Karpas-422 (cell line): ENCODE measurements around the gene AP4E1. TPM values are rescaled to one million over a fixed set of nuclear protein-coding genes. Genes with fewer than 3 reads are reported as not detected.
A peak's percentile ranks its signal among the peaks of the same experiment; 100 is the strongest.
"Not testable (repeated sequence)": the region's sequence is repeated elsewhere in the genome, so short reads cannot be mapped to it uniquely, and the experiment has no call there.

ENCODE experiments used
- DNase-seq: peaks from one replicate; pipeline ENCODE4 v3.0.0-alpha.2; 2015
- H2AFZ ChIP-seq: fragments of 200-600 bp; sonication (generic); 2 replicates; pipeline ENCODE4 v1.6.1; 2014; ENCODE audit warnings: antibody characterized with exemption, low read length, mixed read lengths
- H3K27ac ChIP-seq: fragments of 200-600 bp; sonication (generic); 2 replicates; pipeline ENCODE4 v1.5.1; 2014; ENCODE audit warnings: mild to moderate bottlenecking, low read length, moderate library complexity
- H3K27me3 ChIP-seq: fragments of 200-600 bp; sonication (generic); 2 replicates; pipeline ENCODE4 v1.6.1; 2014; ENCODE audit warnings: low read length, mixed read lengths
- H3K36me3 ChIP-seq: fragments of 200-600 bp; sonication (generic); 2 replicates; pipeline ENCODE4 v1.6.1; 2014; ENCODE audit warnings: low read length, mixed read lengths; ENCODE audit not compliant: insufficient read depth
- H3K4me1 ChIP-seq: fragments of 200-600 bp; sonication (generic); 2 replicates; pipeline ENCODE4 v1.6.1; 2014; ENCODE audit warnings: mild to moderate bottlenecking, low read length, mixed read lengths
- H3K4me2 ChIP-seq: fragments of 200-600 bp; sonication (generic); 2 replicates; pipeline ENCODE4 v1.6.1; 2014; ENCODE audit warnings: low read length, low read depth, mild to moderate bottlenecking; ENCODE audit not compliant: poor library complexity, severe bottlenecking
- H3K4me3 ChIP-seq: fragments of 200-600 bp; sonication (generic); 2 replicates; pipeline ENCODE4 v1.5.1; 2014; ENCODE audit warnings: mild to moderate bottlenecking, antibody characterized with exemption, low read length, mixed read lengths
- H3K79me2 ChIP-seq: fragments of 200-600 bp; sonication (generic); 2 replicates; pipeline ENCODE4 v1.6.1; 2014; ENCODE audit warnings: mild to moderate bottlenecking, low read length, mixed read lengths
- H3K9ac ChIP-seq: fragments of 200-600 bp; sonication (generic); 2 replicates; pipeline ENCODE4 v1.6.0; 2014; ENCODE audit warnings: low read length
- H3K9me2 ChIP-seq: fragments of 200-600 bp; sonication (generic), shearing (Covaris generic); replicated peaks from 2 replicates; pipeline ENCODE4 v1.6.0; 2014; ENCODE audit warnings: mild to moderate bottlenecking, low read length, moderate library complexity; ENCODE audit not compliant: insufficient read depth
- H3K9me3 ChIP-seq: fragments of 300-700, 200-600 bp; sonication (generic); 2 replicates; pipeline ENCODE4 v1.6.1; 2014; ENCODE audit warnings: low read length, mixed read lengths
- H4K20me1 ChIP-seq: fragments of 200-600 bp; sonication (generic); 2 replicates; pipeline ENCODE4 v1.6.1; 2014; ENCODE audit warnings: mild to moderate bottlenecking, antibody characterized with exemption, low read length, low read depth; ENCODE audit not compliant: insufficient read depth
- total RNA-seq: library from RNA; depleted of rRNA; stranded (reverse); fragments of >200 nt; shearing (Covaris generic); gene quantifications from 2 replicates; pipeline ENCODE4 v1.2.3, GENCODE V29; 2014; ENCODE audit warnings: low replicate concordance

AP4E1 gene
- total RNA-seq, 1 experiment from 2014 or later: 26.5 TPM

DNA sequence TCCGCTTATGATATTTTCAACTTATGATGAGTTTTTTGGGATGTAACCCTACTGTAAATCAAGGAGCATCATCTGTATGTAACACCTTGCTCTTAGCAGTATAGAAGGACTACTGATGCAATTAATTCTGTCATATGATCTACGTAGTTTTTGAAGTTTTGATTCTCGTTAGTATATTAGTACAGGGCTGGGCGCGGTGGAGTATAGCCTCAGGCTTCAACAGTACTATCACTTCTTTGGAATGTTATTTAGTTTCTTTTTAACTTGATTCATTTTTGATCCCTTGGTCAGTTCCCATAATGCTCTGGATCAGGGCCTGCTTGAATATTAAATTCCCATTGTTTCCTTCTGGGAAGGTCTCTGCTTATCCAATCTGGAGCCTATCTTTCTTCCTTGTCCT is 23.9 kb upstream of the AP4E1 start:
- H2AFZ ChIP-seq: no peak overlapping the region
- no peak for DNase-seq
- no peak overlapping the region for H3K4me3 ChIP-seq
- no peaks in the 10 kb centered on the region for H3K79me2 ChIP-seq
- H3K9me3 ChIP-seq: no peaks in the 10 kb centered on the region
- H3K9ac ChIP-seq: no peak overlapping the region
- peaks cover 21% of the 10 kb centered on the region for H3K4me1 ChIP-seq
- H3K9me2 ChIP-seq: no peaks in the 10 kb centered on the region
- H3K27ac ChIP-seq: no peak overlapping the region
- H4K20me1 ChIP-seq: no peaks in the 10 kb centered on the region
- no peak overlapping the region for H3K4me2 ChIP-seq
- no peaks in the 10 kb centered on the region for H3K27me3 ChIP-seq
- no peaks in the 10 kb centered on the region for H3K36me3 ChIP-seq

DNA sequence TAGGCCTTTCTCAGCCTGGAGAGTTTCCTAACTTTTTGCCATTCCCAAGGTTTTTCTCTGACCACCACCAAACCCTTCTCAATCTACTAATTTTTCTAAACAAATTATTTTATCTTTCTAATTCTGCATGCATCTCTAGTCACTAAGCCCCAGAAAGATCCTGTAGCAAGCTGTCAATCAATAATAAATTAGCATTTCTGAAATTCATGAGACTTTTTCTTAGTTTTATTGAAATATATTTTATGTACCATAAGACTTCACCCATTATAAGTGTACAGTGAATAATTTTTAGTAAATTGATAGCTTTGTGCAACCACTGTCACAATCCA is 22.4 kb upstream of the AP4E1 start:
- no peak overlapping the region for H3K27ac ChIP-seq
- DNase-seq: no peak
- no peak overlapping the region for H3K4me3 ChIP-seq
- H3K79me2 ChIP-seq: no peaks in the 10 kb centered on the region
- H4K20me1 ChIP-seq: no peaks in the 10 kb centered on the region
- H3K36me3 ChIP-seq: no peaks in the 10 kb centered on the region
- H3K4me2 ChIP-seq: peak overlapping the region; percentile 58
- H3K9ac ChIP-seq: no peak overlapping the region
- H3K9me2 ChIP-seq: no peaks in the 10 kb centered on the region
- H3K4me1 ChIP-seq: peaks cover 11% of the 10 kb centered on the region
- H3K27me3 ChIP-seq: no peaks in the 10 kb centered on the region
- no peak overlapping the region for H2AFZ ChIP-seq
- peaks cover 5% of the 10 kb centered on the region for H3K9me3 ChIP-seq

DNA sequence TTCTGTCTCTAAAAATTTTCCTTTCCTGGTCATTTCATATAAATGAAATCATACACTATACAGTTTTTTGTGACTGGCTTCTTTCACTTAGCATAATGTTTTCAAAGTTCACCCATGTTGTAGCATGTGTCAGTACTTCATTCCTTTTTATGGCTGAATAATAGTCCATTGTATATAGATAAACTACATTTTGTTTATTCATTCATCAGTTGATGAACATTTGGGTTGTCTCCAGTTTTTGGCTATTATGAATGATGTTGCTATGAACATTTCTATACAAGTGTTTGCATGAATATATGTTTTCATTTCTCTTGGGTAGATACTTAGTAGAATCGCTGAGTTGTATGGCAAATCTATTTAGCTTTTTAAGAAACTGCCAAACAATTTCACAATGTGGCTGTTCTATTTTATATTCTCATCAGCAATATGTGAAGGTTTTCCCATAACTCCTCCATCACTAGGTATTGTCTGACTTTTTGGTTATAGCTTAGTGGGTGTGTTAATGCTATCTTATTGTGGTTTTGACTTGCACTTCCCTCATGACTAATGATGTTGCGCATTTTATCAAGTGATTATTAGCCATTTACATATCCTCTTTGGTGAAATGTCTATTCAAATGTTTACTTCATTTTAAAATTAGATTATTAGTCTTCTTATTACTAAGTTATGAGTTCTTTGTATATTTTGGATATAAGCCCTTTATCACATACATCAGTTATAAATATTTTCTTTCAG is 21.7 kb upstream of the AP4E1 start:
- Histone ChIP-seq H3K4me3 (no peak overlapping the region), H3K9me2 (no peaks in the 10 kb centered on the region), H3K9me3 (peaks cover 9% of the 10 kb centered on the region), H2AFZ (no peak overlapping the region), H3K4me1 (peaks cover 8% of the 10 kb centered on the region), H3K27me3 (no peaks in the 10 kb centered on the region), H4K20me1 (no peaks in the 10 kb centered on the region), H3K4me2 (no peak overlapping the region), H3K79me2 (no peaks in the 10 kb centered on the region), H3K27ac (no peak overlapping the region), H3K36me3 (no peaks in the 10 kb centered on the region), H3K9ac (no peak overlapping the region)
- DNase-seq: no peak

DNA sequence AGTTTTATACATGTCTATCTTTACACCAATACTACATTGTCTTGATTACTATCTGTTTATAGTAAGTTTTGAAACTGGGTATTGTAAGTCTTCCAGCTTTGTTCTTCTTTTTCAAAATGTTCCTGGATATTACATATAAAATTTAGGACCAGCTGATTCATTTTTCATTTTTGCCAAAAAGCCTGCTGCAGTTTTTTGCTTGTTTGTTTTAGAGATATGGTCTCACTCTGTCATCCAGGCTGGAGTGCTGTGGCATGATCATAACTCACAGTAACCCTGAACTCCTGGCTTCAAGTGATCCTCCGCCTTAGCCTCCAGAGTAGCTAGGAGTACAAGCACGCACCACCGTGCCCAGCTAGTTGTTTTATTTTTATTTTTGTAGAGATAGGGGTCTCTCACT is 20.4 kb upstream of the AP4E1 start:
- H3K9ac ChIP-seq: no peak overlapping the region
- H3K4me1 ChIP-seq: peaks cover 8% of the 10 kb centered on the region
- H3K27ac ChIP-seq: no peak overlapping the region
- H4K20me1 ChIP-seq: no peaks in the 10 kb centered on the region
- H3K36me3 ChIP-seq: no peaks in the 10 kb centered on the region
- no peak overlapping the region for H2AFZ ChIP-seq
- DNase-seq: no peak
- no peaks in the 10 kb centered on the region for H3K27me3 ChIP-seq
- H3K9me3 ChIP-seq: peaks cover 9% of the 10 kb centered on the region
- no peak overlapping the region for H3K4me3 ChIP-seq
- no peaks in the 10 kb centered on the region for H3K9me2 ChIP-seq
- H3K4me2 ChIP-seq: no peak overlapping the region
- no peaks in the 10 kb centered on the region for H3K79me2 ChIP-seq

DNA sequence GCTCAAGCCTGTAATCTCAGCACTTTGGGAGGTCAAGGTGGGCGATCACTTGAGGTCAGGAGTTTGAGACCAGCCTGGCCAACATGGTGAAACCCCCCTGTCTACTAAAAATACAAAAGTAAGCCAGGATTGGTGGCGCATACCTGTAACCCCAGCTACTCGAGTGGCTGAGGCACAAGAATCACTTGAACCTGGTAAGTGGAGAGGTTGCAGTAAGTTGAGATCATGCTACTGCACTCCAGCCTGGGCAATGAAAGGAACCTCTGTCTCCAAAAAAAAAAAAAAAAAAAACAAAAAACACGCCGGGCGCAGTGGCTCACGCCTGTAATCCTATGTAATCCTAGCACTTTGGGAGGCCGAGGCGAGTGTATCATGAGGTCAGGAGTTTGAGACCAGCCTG is 18.9 kb upstream of the AP4E1 start:
- Histone ChIP-seq H3K4me2 (no peak overlapping the region), H3K9me2 (no peaks in the 10 kb centered on the region), H3K4me3 (no peak overlapping the region), H3K9me3 (peaks cover 9% of the 10 kb centered on the region), H4K20me1 (no peaks in the 10 kb centered on the region), H3K79me2 (no peaks in the 10 kb centered on the region), H3K4me1 (peaks cover 4% of the 10 kb centered on the region), H3K9ac (no peak overlapping the region), H3K27ac (no peak overlapping the region), H3K36me3 (no peaks in the 10 kb centered on the region), H2AFZ (no peak overlapping the region), H3K27me3 (no peaks in the 10 kb centered on the region)
- DNase-seq: no peak

DNA sequence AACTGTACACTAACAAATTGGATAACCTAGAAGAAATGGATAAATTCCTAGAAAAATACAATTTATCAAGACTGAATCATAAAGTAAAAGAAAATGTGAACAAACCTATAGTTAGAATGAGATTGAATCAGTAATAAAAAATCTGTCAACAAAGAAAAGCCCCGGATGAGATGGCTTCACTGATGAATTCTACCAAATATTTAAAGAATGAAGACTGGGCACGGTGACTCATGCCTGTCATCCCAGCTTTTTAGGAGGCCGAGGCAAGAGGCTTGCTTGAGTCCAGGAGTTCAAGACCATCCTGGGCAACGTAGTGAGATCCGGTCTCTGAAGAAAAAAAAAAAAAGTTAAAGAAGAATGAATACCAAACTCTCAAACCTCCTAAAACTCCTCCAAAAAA is 17.7 kb upstream of the AP4E1 start:
- H3K9me2 ChIP-seq: no peaks in the 10 kb centered on the region
- no peaks in the 10 kb centered on the region for H4K20me1 ChIP-seq
- peaks cover 9% of the 10 kb centered on the region for H3K9me3 ChIP-seq
- H3K4me3 ChIP-seq: no peak overlapping the region
- no peak overlapping the region for H2AFZ ChIP-seq
- H3K27ac ChIP-seq: no peak overlapping the region
- no peak overlapping the region for H3K4me2 ChIP-seq
- no peaks in the 10 kb centered on the region for H3K79me2 ChIP-seq
- H3K27me3 ChIP-seq: no peaks in the 10 kb centered on the region
- no peak for DNase-seq
- no peak overlapping the region for H3K9ac ChIP-seq
- no peaks in the 10 kb centered on the region for H3K4me1 ChIP-seq
- no peaks in the 10 kb centered on the region for H3K36me3 ChIP-seq

DNA sequence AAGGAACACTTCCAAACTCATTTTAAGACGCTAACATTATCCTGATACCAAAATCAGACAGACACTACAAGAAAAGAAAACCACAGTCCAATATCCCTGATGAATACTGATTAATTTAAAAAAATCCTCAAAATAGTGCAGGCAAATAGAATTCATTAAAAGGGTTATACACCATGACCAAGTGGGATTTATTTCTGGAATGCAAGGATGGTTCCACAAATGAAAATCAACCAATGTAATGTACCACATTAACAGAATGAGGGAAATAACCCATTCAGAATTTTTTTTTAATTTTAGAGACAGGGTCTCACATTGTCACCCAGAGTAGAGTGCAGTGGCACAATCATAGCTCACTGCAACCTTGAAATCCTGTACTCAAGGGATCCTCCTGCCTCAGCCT is 17.3 kb upstream of the AP4E1 start:
- DNase-seq: no peak

DNA sequence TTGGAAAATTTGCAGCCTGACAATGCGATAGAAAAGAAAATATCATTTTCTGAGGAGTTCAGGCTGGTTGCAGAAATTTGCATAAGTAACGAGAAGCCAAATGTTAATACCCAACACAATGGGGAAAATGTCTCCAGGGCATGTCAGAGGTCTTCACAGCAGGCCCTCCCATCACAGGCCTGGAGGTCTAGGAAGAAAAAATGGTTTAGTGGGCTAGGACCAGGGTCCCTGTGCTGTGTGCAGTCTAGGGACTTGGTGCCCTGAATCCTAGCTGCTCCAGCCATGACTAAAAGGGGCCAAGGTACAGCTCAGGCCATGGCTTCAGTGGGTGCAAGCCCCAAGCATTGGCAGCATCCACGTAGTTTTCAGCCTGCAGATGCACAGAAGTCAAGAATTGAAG is 14.5 kb upstream of the AP4E1 start:
- Histone ChIP-seq H3K4me2 (no peak overlapping the region), H3K27ac (no peak overlapping the region), H4K20me1 (no peaks in the 10 kb centered on the region), H3K79me2 (no peaks in the 10 kb centered on the region), H3K27me3 (no peaks in the 10 kb centered on the region), H3K36me3 (no peaks in the 10 kb centered on the region), H3K9me2 (no peaks in the 10 kb centered on the region), H3K9ac (no peak overlapping the region), H2AFZ (no peak overlapping the region), H3K4me1 (no peaks in the 10 kb centered on the region), H3K4me3 (no peak overlapping the region), H3K9me3 (peaks cover 9% of the 10 kb centered on the region)
- DNase-seq: no peak

More for the DNA sequence above, 17.3 kb upstream of the AP4E1 start:
- Histone ChIP-seq H3K27me3 (no peaks in the 10 kb centered on the region), H3K27ac (no peak overlapping the region), H4K20me1 (no peaks in the 10 kb centered on the region), H3K36me3 (no peaks in the 10 kb centered on the region), H3K4me1 (no peaks in the 10 kb centered on the region), H3K9ac (no peak overlapping the region), H2AFZ (no peak overlapping the region), H3K9me3 (peaks cover 9% of the 10 kb centered on the region), H3K9me2 (no peaks in the 10 kb centered on the region), H3K4me3 (no peak overlapping the region), H3K4me2 (no peak overlapping the region), H3K79me2 (no peaks in the 10 kb centered on the region)

DNA sequence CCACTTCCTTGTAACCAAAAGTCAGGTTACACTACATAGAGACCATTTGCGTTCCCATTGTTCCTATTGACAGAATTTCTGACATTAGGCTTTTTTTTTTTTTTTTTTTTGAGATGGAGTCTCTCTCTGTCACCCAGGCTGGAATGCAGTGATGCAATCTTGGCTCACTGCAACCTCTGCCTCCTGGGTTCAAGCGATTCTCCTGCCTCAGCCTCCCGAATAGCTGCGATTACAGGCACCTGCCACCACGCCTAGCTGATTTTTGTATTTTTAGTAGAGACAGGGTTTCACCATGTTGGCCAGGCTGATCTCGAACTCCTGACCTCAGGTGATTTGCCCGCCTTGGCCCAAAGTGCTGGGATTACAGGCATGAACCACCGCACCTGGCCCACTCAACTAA is 7.1 kb upstream of the AP4E1 start:
- H3K27ac ChIP-seq, H2AFZ ChIP-seq, H3K4me1 ChIP-seq, H3K9ac ChIP-seq, H3K27me3 ChIP-seq, H3K9me2 ChIP-seq, H3K36me3 ChIP-seq, H3K4me3 ChIP-seq, H3K79me2 ChIP-seq, H3K4me2 ChIP-seq, H4K20me1 ChIP-seq, H3K9me3 ChIP-seq, DNase-seq: not testable (repeated sequence)
